Gastrocnemius medialis (tissue), 4 donors: ENCODE measurements around the gene SLC35G6. TPM values are rescaled to one million over a fixed set of nuclear protein-coding genes. Genes with fewer than 3 reads are reported as not detected.
A peak's percentile ranks its signal among the peaks of the same experiment; 100 is the strongest.

Experiments used
- ATAC-seq, 2 donors: fragments of 150-250 bp; one replicate each; pipeline ENCODE4 v1.9.1; 2016
- DNase-seq, 2 donors: peaks; one replicate each; pipeline ENCODE4 v3.0.0-alpha.2; 2019
- H3K27ac ChIP-seq, 4 donors: fragments of 200-600 bp; sonication (generic); 1 replicate in 1 of 4; 2 replicates in 3 of 4; pipeline ENCODE4 v1.5.1; 2016 to 2018; ENCODE audit warnings: mild to moderate bottlenecking in 2 of 4, moderate library complexity in 1 of 4
- H3K27me3 ChIP-seq, 3 donors: fragments of 200-600 bp; sonication (generic) in 2 of 3; 1 replicate in 1 of 3; 2 replicates in 2 of 3; pipeline versions ENCODE4 v1.5.1 to v1.6.0; 2016 to 2019; ENCODE audit warnings: mild to moderate bottlenecking in 1 of 3, moderate library complexity in 1 of 3
- H3K36me3 ChIP-seq, 2 donors: fragments of 200-600 bp; sonication (generic) in 1 of 2; one replicate each; pipeline ENCODE4 v1.5.1; 2017 to 2018
- H3K4me1 ChIP-seq, 2 donors: fragments of 200-600 bp; sonication (generic) in 1 of 2; one replicate each; pipeline ENCODE4 v1.5.1; 2016 to 2017; ENCODE audit warnings: mild to moderate bottlenecking in 2 of 2
- H3K4me3 ChIP-seq, 4 donors: fragments of 200-600 bp; sonication (generic) in 3 of 4; 1 replicate in 1 of 4; 2 replicates in 3 of 4; pipeline ENCODE4 v1.5.1; 2016 to 2019; ENCODE audit warnings: mild to moderate bottlenecking in 2 of 4
- H3K9me3 ChIP-seq, 3 donors: fragments of 200-600 bp; sonication (generic) in 2 of 3; 1 replicate in 1 of 3; 2 replicates in 2 of 3; pipeline ENCODE4 v1.5.1; 2016 to 2019
- CTCF ChIP-seq, 5 experiments: fragments of 450-650 bp in 3 of 5; fragments of 200-600 bp in 2 of 5; sonication (generic) in 2 of 5; IDR thresholded peaks in 4 of 5; conservative IDR thresholded peaks in 1 of 5; 1 replicate in 4 of 5; 2 replicates in 1 of 5; pipeline ENCODE4 v1.5.1; 2016 to 2019; ENCODE audit warnings: antibody characterized with exemption in 5 of 5, mild to moderate bottlenecking in 3 of 5, moderate library complexity in 3 of 5
- POLR2A ChIP-seq, 2 donors: fragments of 450-650 bp; IDR thresholded peaks; one replicate each; pipeline ENCODE4 v1.6.1; 2017; ENCODE audit warnings: antibody characterized with exemption in 2 of 2, mild to moderate bottlenecking in 2 of 2, moderate library complexity in 2 of 2
- in situ Hi-C, 4 donors: fragments of 200-750 bp; cut with MboI; loops; one replicate each; pipeline versions ENCODE4 v1.15.0 to v1.8.0; 2017; ENCODE audit warnings: low sequenced_read_pairs in 4 of 4
- intact Hi-C: fragments of 100-400 bp; cut with DNase I; formaldehyde crosslinking; loops from one replicate; pipeline ENCODE4 v1.15.1; 2023; ENCODE audit warnings: low total_unique reads
- total RNA-seq, 4 donors: library from RNA; depleted of rRNA; stranded (reverse); fragments of >200 nt; gene quantifications; one replicate each; pipeline versions ENCODE4 v1.1.0 to v1.2.3, GENCODE V29; 2016

SLC35G6 gene
- total RNA-seq, 4 donors from 2014 or later = not detected

GRCh38 chr17:7477392-7478275 lies 3.6 kb upstream of the SLC35G6 start:
- no peak for ATAC-seq
- Histone ChIP-seq H3K36me3 (no peaks in the 10 kb centered on the region), H3K27me3 (no peaks in the 10 kb centered on the region), H3K9me3 (no peaks in the 10 kb centered on the region), H3K4me3 (peak overlapping the region; percentile 80 to 99 (median 92)), H3K27ac (peak overlapping the region; percentile 97 to 100 (median 100)), H3K4me1 (peaks cover 59 to 79% of the 10 kb centered on the region in 2 donors)
- intact Hi-C loops = loop anchor here (2.0 kb wide), 1 partner anchor 33 kb away; the partner anchor contains the start of gene CHRNB1
- TF ChIP-seq CTCF (IDR thresholded peaks at IDR 0.05 in 4 of 5, conservative IDR thresholded peaks at IDR 0.05 in 1 of 5) (no peak), POLR2A (IDR thresholded peaks at IDR 0.05) (peak; percentile 32 to 42)
- peak; percentile 22 to 44 for DNase-seq
- in situ Hi-C loops = loop anchor here in 1 of 4 donors (5.0 kb wide), 1 partner anchor 35 kb away; no protein-coding TSS in a partner anchor

- in situ Hi-C loops = loop anchor here in 1 of 4 donors (5.0 kb wide), 1 partner anchor 36 kb away; no protein-coding TSS in a partner anchor
- DNase-seq = peak; percentile 27 to 66
These were observed 2.7 kb upstream of the SLC35G6 start for GRCh38 chr17:7478276-7479212.

GRCh38 chr17:7479213-7480088 lies 1.8 kb upstream of the SLC35G6 start, which contains the start of gene ZBTB4:
ZBTB4 (minus strand) TSS chr17:7479631; CDS start chr17:7466801, 12,830 bp downstream.
- no peaks in the 10 kb centered on the region for H3K36me3 ChIP-seq
- in situ Hi-C loops (loop anchor here in 1 of 4 donors (5.0 kb wide), 1 partner anchor 37 kb away; no protein-coding TSS in a partner anchor), intact Hi-C loops (loop anchor here (5.0 to 10.0 kb wide), 2 partner anchors 455 to 827 kb away; partner anchors contain the start of genes BCL6B, C17orf100 and MED31)
- peak; percentile 32 to 53 for DNase-seq
- no peaks in the 10 kb centered on the region for H3K27me3 ChIP-seq
- peak within 1 kb of the TSS; percentile 97 to 100 (median 100) for H3K27ac ChIP-seq
- TF ChIP-seq POLR2A (IDR thresholded peaks at IDR 0.05) (peak; percentile 77 to 85), CTCF (IDR thresholded peaks at IDR 0.05 in 4 of 5, conservative IDR thresholded peaks at IDR 0.05 in 1 of 5) (no peak)
- peak within 1 kb of the TSS; percentile 80 to 99 (median 93) for H3K4me3 ChIP-seq
- ATAC-seq = peak; percentile 5 to 6
- peaks cover 53 to 71% of the 10 kb centered on the region in 2 donors for H3K4me1 ChIP-seq
- H3K9me3 ChIP-seq = no peaks in the 10 kb centered on the region

More at GRCh38 chr17:7478276-7479212, 2.7 kb upstream of the SLC35G6 start:
- H3K9me3 ChIP-seq = no peaks in the 10 kb centered on the region
- peak overlapping the region; percentile 80 to 99 (median 92) for H3K4me3 ChIP-seq
- intact Hi-C loops = no loop called here
- H3K4me1 ChIP-seq = peaks cover 59 to 79% of the 10 kb centered on the region in 2 donors
- H3K27me3 ChIP-seq = no peaks in the 10 kb centered on the region
- H3K27ac ChIP-seq = peak overlapping the region; percentile 97 to 100 (median 100)
- TF ChIP-seq CTCF (IDR thresholded peaks at IDR 0.05 in 4 of 5, conservative IDR thresholded peaks at IDR 0.05 in 1 of 5) (peak in 1 of 5 experiments; percentile 9), POLR2A (IDR thresholded peaks at IDR 0.05) (peak in 1 of 2 donors; percentile 0)
- ATAC-seq = peak; percentile 8 to 10
- H3K36me3 ChIP-seq = no peaks in the 10 kb centered on the region
